ENCODE data around the gene SGCD.
"Not testable (repeated sequence)": the region's sequence is repeated elsewhere in the genome, so short reads cannot be mapped to it uniquely, and the experiment has no call there.

SGCD gene

GRCh38 chr5:156594406-156594805, 267.4 kb downstream of the SGCD start:
- no peaks in the 10 kb centered on the region for H3K9me3 Mint-ChIP-seq (ENCODE audit: low read depth)
- no peaks in the 10 kb centered on the region for H3K4me1 Mint-ChIP-seq (ENCODE audit: low read depth)
- H3K36me3 Mint-ChIP-seq: no peaks in the 10 kb centered on the region
- H3K27me3 Mint-ChIP-seq: peaks cover 23% of the 10 kb centered on the region
- no peak overlapping the region for H3K4me3 Mint-ChIP-seq
- no peak overlapping the region for H3K27ac Mint-ChIP-seq

DNA sequence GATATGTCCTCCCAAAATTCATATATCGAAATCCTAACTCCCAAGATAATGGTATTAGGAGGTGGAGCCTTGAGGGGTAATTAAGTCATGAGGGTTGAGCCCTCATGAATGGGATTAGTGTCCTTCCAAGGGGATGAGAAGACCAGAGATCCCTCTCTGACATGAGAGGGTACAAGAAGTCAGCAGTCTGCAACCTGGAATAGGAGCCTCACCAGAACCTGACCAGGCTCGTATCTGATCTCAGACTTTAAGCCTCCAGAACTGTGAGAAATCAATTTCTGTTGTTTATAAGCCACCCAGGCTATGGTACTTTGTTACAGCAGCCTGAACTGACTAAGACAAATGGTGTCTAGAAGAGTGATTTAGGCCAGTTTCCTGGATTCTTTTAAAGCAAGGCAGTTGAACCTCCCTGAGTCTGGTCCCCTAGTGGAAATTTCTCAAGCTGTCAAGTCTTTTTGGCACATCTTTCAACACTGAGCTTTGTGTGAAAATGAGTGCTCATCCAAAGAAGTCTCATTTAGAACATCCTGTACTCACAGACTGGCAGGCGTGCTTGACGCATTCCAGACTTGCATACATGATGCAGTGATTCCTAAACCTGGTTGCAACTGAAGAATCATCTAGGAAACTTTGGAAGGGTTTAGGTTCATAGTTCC, 268.3 kb downstream of the SGCD start:
- Mint-ChIP-seq H3K4me3 (no peak overlapping the region), H3K36me3 (no peaks in the 10 kb centered on the region), H3K27me3 (peaks cover 22% of the 10 kb centered on the region)

DNA sequence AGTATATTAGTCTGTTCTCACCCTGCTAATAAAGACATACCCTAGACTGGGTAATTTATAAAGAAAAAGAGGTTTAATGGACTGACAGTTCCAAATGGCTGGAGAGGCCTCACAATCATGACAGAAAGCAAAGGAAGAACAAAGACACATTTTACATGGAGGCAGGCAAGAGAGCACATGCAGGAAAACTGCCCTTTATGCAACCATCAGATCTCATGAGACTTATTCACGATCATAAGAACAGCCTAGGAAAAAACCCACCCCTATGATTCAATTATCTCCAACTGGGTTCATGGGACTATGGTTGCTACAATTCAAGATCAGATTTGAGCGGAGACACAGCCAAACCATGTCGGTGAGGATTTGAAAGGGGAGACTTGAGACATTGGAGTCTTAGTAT, 270.3 kb downstream of the SGCD start:
- Mint-ChIP-seq H3K27ac (no peak overlapping the region), H3K9me3 (ENCODE audit: low read depth) (peaks cover 4% of the 10 kb centered on the region), H3K36me3 (no peaks in the 10 kb centered on the region), H3K4me3 (no peak overlapping the region), H3K27me3 (peaks cover 20% of the 10 kb centered on the region), H3K4me1 (ENCODE audit: low read depth) (no peaks in the 10 kb centered on the region)

More for the DNA sequence above, 268.3 kb downstream of the SGCD start:
- H3K27ac Mint-ChIP-seq: no peak overlapping the region
- H3K9me3 Mint-ChIP-seq (ENCODE audit: low read depth): no peaks in the 10 kb centered on the region
- H3K4me1 Mint-ChIP-seq (ENCODE audit: low read depth): no peaks in the 10 kb centered on the region

- Mint-ChIP-seq H3K27me3 (peaks cover 9% of the 10 kb centered on the region), H3K36me3 (peaks cover 3% of the 10 kb centered on the region), H3K9me3 (ENCODE audit: low read depth) (peaks cover 20% of the 10 kb centered on the region), H3K4me1 (ENCODE audit: low read depth) (no peaks in the 10 kb centered on the region), H3K4me3 (no peak overlapping the region), H3K27ac (no peak overlapping the region)
These were observed 272.0 kb downstream of the SGCD start for GRCh38 chr5:156598964-156599363.

DNA sequence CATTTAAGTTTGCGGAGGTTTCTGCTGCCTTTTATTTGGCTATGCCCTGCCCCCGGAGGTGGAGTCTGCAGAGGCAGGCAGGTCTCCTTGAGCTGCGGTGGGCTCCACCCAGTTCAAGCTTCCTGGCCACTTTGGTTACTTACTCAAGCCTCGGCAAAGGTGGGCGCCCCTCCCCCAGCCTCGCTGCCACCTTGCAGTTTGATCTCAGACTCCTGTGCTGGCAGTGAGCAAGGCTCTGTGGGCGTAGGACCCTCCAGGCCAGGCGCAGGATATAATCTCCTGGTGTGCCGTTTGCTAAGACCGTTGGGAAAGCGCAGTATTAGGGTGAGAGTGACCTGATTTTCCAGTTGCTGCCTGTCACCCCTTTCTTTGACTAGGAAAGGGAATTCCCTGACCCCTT, 283.6 kb downstream of the SGCD start:
- not testable (repeated sequence) for H3K36me3 Mint-ChIP-seq; H3K27ac Mint-ChIP-seq; H3K4me1 Mint-ChIP-seq (ENCODE audit: low read depth); H3K4me3 Mint-ChIP-seq; H3K27me3 Mint-ChIP-seq
- peaks cover 16% of the 10 kb centered on the region for H3K9me3 Mint-ChIP-seq (ENCODE audit: low read depth)

- no peak overlapping the region for H3K4me3 Mint-ChIP-seq
- H3K27ac Mint-ChIP-seq: no peak overlapping the region
- H3K27me3 Mint-ChIP-seq: peaks cover 11% of the 10 kb centered on the region
- H3K36me3 Mint-ChIP-seq: peaks cover 6% of the 10 kb centered on the region
- peaks cover 13% of the 10 kb centered on the region for H3K9me3 Mint-ChIP-seq (ENCODE audit: low read depth)
- no peaks in the 10 kb centered on the region for H3K4me1 Mint-ChIP-seq (ENCODE audit: low read depth)
These were observed 288.9 kb downstream of the SGCD start for GRCh38 chr5:156615901-156616300.

DNA sequence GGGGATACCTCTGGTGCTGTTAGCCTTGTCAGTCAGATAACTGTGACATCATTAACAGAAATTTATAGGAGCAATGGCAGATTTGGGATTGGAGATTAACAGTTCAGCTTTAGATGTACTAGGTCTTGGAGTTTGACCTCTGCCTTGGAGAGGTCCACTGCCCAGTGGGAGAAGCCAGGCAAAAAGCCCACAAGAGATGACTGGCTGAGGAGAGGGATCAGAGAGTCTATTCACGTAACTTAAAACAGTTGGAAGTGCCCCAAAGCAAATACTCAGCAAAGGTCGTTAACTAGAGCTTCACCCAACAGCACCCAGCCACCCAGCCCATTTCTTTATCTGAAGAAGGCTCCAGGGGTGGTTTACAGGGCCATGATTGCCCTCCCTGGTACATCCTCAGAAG, 290.5 kb downstream of the SGCD start:
- Mint-ChIP-seq H3K9me3 (ENCODE audit: low read depth) (no peaks in the 10 kb centered on the region), H3K4me1 (ENCODE audit: low read depth) (no peaks in the 10 kb centered on the region), H3K27ac (no peak overlapping the region), H3K36me3 (no peaks in the 10 kb centered on the region), H3K4me3 (no peak overlapping the region), H3K27me3 (peaks cover 9% of the 10 kb centered on the region)

- peaks cover 9% of the 10 kb centered on the region for H3K27me3 Mint-ChIP-seq
- no peaks in the 10 kb centered on the region for H3K4me1 Mint-ChIP-seq (ENCODE audit: low read depth)
- no peaks in the 10 kb centered on the region for H3K36me3 Mint-ChIP-seq
- H3K9me3 Mint-ChIP-seq (ENCODE audit: low read depth): no peaks in the 10 kb centered on the region
- H3K4me3 Mint-ChIP-seq: no peak overlapping the region
- H3K27ac Mint-ChIP-seq: no peak overlapping the region
These were observed 291.6 kb downstream of the SGCD start for GRCh38 chr5:156618601-156619000.

DNA sequence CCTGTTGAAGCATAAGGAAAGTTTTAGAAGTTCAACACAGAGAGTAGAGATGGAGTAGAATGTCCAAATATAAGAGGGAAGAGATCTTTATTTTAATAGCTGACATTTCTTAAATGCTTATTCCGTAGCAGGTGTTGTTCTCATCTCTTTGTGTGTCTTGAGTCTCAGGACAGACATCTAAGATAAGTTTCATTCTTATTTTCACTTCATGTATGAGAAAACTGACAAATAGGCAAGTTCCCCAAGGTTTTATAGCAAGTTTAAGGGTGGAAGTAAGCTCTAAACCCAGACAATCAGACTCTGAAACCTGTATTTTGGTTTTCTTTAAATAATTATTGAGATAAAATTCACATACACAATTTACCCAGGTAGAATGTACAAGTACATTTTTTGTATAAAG, 294.8 kb downstream of the SGCD start:
- Mint-ChIP-seq H3K4me1 (ENCODE audit: low read depth) (no peaks in the 10 kb centered on the region), H3K27me3 (peaks cover 6% of the 10 kb centered on the region), H3K9me3 (ENCODE audit: low read depth) (no peaks in the 10 kb centered on the region), H3K36me3 (no peaks in the 10 kb centered on the region), H3K27ac (no peak overlapping the region), H3K4me3 (no peak overlapping the region)

GRCh38 chr5:156623381-156624040, 296.5 kb downstream of the SGCD start:
- H3K27me3 Mint-ChIP-seq: peaks cover 2% of the 10 kb centered on the region

DNA sequence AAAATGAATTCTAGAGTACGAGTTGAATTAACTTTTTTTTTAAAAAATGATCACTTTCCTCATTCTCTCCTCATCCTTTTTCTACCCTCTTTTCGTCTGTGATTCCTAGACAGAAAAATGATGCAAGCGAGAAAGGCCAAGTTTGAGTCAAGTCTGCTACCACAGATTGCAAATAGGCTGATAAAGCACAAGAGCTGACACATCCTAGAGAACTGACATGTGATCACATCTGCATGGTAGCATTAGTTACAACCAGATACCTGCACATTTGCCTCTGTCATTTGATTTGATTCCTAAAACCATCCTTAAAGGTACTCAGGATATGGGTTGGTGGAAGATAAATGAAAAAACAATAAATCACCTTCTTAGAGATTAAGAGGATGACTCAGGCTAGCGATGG, 297.7 kb downstream of the SGCD start:
- Mint-ChIP-seq H3K9me3 (ENCODE audit: low read depth) (no peaks in the 10 kb centered on the region), H3K4me1 (ENCODE audit: low read depth) (peaks cover 14% of the 10 kb centered on the region), H3K36me3 (no peaks in the 10 kb centered on the region), H3K4me3 (no peak overlapping the region), H3K27me3 (peaks cover 2% of the 10 kb centered on the region), H3K27ac (no peak overlapping the region)

More at GRCh38 chr5:156623381-156624040, 296.5 kb downstream of the SGCD start:
- H3K4me1 Mint-ChIP-seq (ENCODE audit: low read depth): peaks cover 7% of the 10 kb centered on the region
- no peak overlapping the region for H3K4me3 Mint-ChIP-seq
- no peaks in the 10 kb centered on the region for H3K9me3 Mint-ChIP-seq (ENCODE audit: low read depth)
- no peak overlapping the region for H3K27ac Mint-ChIP-seq
- no peaks in the 10 kb centered on the region for H3K36me3 Mint-ChIP-seq

GRCh38 chr5:156628421-156628820, 301.5 kb downstream of the SGCD start:
- Mint-ChIP-seq H3K27ac (no peak overlapping the region), H3K27me3 (no peaks in the 10 kb centered on the region), H3K36me3 (no peaks in the 10 kb centered on the region), H3K4me1 (ENCODE audit: low read depth) (peaks cover 14% of the 10 kb centered on the region), H3K9me3 (ENCODE audit: low read depth) (no peaks in the 10 kb centered on the region), H3K4me3 (no peak overlapping the region)

- Mint-ChIP-seq H3K9me3 (ENCODE audit: low read depth) (no peaks in the 10 kb centered on the region), H3K36me3 (no peaks in the 10 kb centered on the region), H3K27me3 (peaks cover 2% of the 10 kb centered on the region), H3K4me3 (no peak overlapping the region), H3K4me1 (ENCODE audit: low read depth) (peaks cover 14% of the 10 kb centered on the region), H3K27ac (no peak overlapping the region)
These were observed 304.0 kb downstream of the SGCD start for GRCh38 chr5:156631005-156631404.

DNA sequence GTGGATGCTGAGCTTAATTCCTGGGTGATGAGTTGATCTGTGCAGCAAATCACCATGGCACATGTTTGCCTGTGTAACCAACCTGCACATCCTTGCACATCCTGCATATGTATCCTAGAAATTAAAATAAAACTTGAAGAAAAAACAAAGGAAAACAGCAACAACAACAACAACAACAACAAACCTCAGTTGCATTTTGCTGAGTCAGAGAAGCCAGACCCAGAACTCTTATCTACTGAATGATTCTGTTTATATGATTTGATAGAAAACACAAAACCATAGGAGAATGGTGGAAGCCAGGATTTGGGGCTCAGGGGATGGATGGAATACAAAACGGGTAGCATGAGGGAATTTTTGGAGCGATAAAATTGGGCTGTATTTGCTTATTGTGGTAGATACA, 307.3 kb downstream of the SGCD start:
- H3K36me3 Mint-ChIP-seq: no peaks in the 10 kb centered on the region
- no peak overlapping the region for H3K27ac Mint-ChIP-seq
- no peaks in the 10 kb centered on the region for H3K9me3 Mint-ChIP-seq (ENCODE audit: low read depth)
- peaks cover 2% of the 10 kb centered on the region for H3K27me3 Mint-ChIP-seq
- H3K4me1 Mint-ChIP-seq (ENCODE audit: low read depth): peaks cover under 1% of the 10 kb centered on the region
- no peak overlapping the region for H3K4me3 Mint-ChIP-seq

DNA sequence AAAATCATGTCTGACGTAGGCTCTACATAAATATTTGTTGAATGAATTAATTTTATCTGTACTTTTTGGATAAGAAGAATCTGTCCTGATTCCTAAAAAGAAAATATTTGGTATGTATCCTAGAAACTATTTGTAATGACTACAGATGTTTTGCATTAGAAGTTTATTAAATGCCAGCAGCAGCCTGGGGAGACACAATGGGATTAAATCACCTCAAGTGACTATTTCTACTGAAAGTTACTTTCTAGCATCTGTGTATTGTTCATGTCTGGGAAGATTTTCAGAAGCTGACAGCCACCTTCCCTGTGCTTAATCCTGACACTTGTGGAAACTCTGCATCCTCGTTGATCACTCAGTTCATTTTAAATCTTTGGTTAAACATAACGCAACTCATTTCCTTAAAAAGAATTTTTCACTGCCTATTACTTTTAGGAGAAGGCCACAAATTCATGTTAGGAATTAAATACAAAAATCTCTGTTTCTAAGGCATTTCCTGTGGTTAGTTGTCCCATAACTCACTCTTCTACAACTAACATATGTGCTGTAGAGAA, 313.8 kb downstream of the SGCD start:
- Mint-ChIP-seq H3K4me3 (no peak overlapping the region), H3K27me3 (peaks cover 9% of the 10 kb centered on the region), H3K4me1 (ENCODE audit: low read depth) (no peaks in the 10 kb centered on the region), H3K9me3 (ENCODE audit: low read depth) (no peaks in the 10 kb centered on the region), H3K36me3 (no peaks in the 10 kb centered on the region), H3K27ac (no peak overlapping the region)

DNA sequence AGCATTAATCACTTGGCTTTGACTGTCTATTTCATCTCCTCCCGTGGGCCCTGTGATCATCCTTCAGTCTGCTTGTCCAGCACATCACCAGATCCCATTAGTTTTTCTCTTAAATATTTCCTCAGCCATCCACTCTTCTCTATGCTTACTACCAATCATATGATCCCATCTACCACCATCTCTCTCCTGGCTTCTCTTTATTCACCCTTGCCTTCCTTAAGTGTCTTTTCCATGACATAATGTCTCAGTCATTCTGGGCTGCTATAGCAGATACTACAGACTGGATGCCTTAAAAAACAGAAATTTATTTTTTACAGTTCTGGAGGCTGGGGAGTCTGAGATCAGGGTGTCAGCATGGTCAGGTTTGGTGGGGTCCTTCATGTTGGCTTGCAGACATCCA, 314.7 kb downstream of the SGCD start:
- H3K4me1 Mint-ChIP-seq (ENCODE audit: low read depth): no peaks in the 10 kb centered on the region
- H3K27me3 Mint-ChIP-seq: peaks cover 10% of the 10 kb centered on the region
- H3K27ac Mint-ChIP-seq: no peak overlapping the region
- no peaks in the 10 kb centered on the region for H3K36me3 Mint-ChIP-seq
- no peak overlapping the region for H3K4me3 Mint-ChIP-seq
- no peaks in the 10 kb centered on the region for H3K9me3 Mint-ChIP-seq (ENCODE audit: low read depth)
